Stomach (tissue), 9 donors: Measurements from ENCODE around the gene HTRA2. TPM values are rescaled to one million over a fixed set of nuclear protein-coding genes. Genes with fewer than 3 reads are reported as not detected.

Experiments used
- DNase-seq, 2 donors: peaks; one replicate each; pipeline versions ENCODE4 v3.0.0 to v3.0.0-alpha.2; 2013 to 2019
- H3K27ac ChIP-seq, 5 donors: fragments of 200-600 bp in 4 of 5; sonication (generic) in 4 of 5; one replicate each; pipeline ENCODE4 v1.5.1; 2013 to 2019; ENCODE audit warnings: mild to moderate bottlenecking in 1 of 5, moderate library complexity in 1 of 5
- H3K27me3 ChIP-seq, 3 donors: fragments of 200-600 bp; sonication (generic); one replicate each; pipeline ENCODE4 v1.5.1; 2017 to 2019; ENCODE audit warnings: mixed run types in 1 of 3
- H3K36me3 ChIP-seq, 4 donors: fragments of 200-600 bp; sonication (generic); 1 replicate in 3 of 4; 2 replicates in 1 of 4; pipeline ENCODE4 v1.5.1; 2016 to 2019
- H3K4me1 ChIP-seq, 4 donors: fragments of 200-600 bp; sonication (generic); one replicate each; pipeline ENCODE4 v1.5.1; 2016 to 2019
- H3K4me3 ChIP-seq, 4 donors: fragments of 200-600 bp; sonication (generic) in 3 of 4; one replicate each; pipeline ENCODE4 v1.5.1; 2016 to 2019; ENCODE audit warnings: mild to moderate bottlenecking in 1 of 4
- H3K9me3 ChIP-seq, 4 donors: fragments of 200-600 bp; sonication (generic); one replicate each; pipeline ENCODE4 v1.5.1; 2016 to 2019
- EP300 ChIP-seq: sonication (generic); formaldehyde crosslinking; IDR thresholded peaks from one replicate; pipeline ENCODE4 v1.6.1; 2017; ENCODE audit warnings: antibody characterized with exemption
- POLR2A ChIP-seq, 4 donors: fragments of 450-650 bp; IDR thresholded peaks; one replicate each; pipeline ENCODE4 v1.6.1; 2016; ENCODE audit warnings: antibody characterized with exemption in 4 of 4, control low read depth in 2 of 4, mild to moderate bottlenecking in 1 of 4, moderate library complexity in 1 of 4
- POLR2AphosphoS5 ChIP-seq, 3 donors: sonication (generic); formaldehyde crosslinking; IDR thresholded peaks; one replicate each; pipeline ENCODE4 v1.6.1; 2016; ENCODE audit warnings: antibody characterized with exemption in 3 of 3
- WGBS, 5 donors: extraction: QIAGEN DNeasy Blood & Tissue Kit in 3 of 5; methylation state at CpG; one replicate each; pipeline versions ENCODE4 v1.1.5 to v1.1.7; 2013 to 2018; 5-methylcytosine and 5-hydroxymethylcytosine counted together
- intact Hi-C: fragments of 100-400 bp; cut with DNase I; formaldehyde crosslinking; loops from one replicate; pipeline ENCODE4 v1.15.1; 2023; ENCODE audit warnings: low total_unique reads
- polyA plus RNA-seq, 3 donors: library from polyadenylated mRNA; stranded (reverse); fragments of 200-250 nt; gene quantifications; one replicate each; pipeline ENCODE4 v1.2.3, GENCODE V29; 2013
- total RNA-seq, 5 donors: library from RNA; depleted of rRNA; stranded (reverse); fragments of >200 nt; gene quantifications; one replicate each; pipeline versions ENCODE4 v1.1.0 to v1.2.3, GENCODE V29; 2014 to 2016
- TF ChIP-seq, protein P1 (sequence below), 7 experiments: fragments of 450-650 bp in 4 of 7; fragments of 200-600 bp in 3 of 7; sonication (generic) in 3 of 7; IDR thresholded peaks; one replicate each; pipeline ENCODE4 v1.5.1; 2016 to 2019; ENCODE audit warnings: antibody characterized with exemption in 7 of 7, control low read depth in 2 of 7, mild to moderate bottlenecking in 1 of 7
- donor health status: healthy with polysubstance abuse.
- donor health status: Bipolar disorder and iron deficiency.
- donor health status: healthy.

Gene HTRA2
- total and polyA plus RNA-seq, 8 donors = 7.6 to 60.0 (median 25.0) TPM

- no peaks in the 10 kb centered on the region for H3K9me3 ChIP-seq
- DNase-seq = peak in 1 of 2 donors; percentile 56
- WGBS, 5 donors = 7 to 14% (median 8%) methylated on average over 35 to 65 of the region's 65 CpGs
- H3K4me1 ChIP-seq = peaks cover 48 to 61% (median 58%) of the 10 kb centered on the region in 4 donors
- peaks cover 0 to 77% (median 30%) of the 10 kb centered on the region in 3 donors for H3K27me3 ChIP-seq
- peak within 1 kb of the TSS in 2 of 5 donors; percentile 45 to 51 for H3K27ac ChIP-seq
- H3K4me3 ChIP-seq = peak within 1 kb of the TSS; percentile 26 to 56 (median 41)
- no peak for TF ChIP-seq POLR2A (IDR thresholded peaks at IDR 0.05)
- TF ChIP-seq, protein P1, sequence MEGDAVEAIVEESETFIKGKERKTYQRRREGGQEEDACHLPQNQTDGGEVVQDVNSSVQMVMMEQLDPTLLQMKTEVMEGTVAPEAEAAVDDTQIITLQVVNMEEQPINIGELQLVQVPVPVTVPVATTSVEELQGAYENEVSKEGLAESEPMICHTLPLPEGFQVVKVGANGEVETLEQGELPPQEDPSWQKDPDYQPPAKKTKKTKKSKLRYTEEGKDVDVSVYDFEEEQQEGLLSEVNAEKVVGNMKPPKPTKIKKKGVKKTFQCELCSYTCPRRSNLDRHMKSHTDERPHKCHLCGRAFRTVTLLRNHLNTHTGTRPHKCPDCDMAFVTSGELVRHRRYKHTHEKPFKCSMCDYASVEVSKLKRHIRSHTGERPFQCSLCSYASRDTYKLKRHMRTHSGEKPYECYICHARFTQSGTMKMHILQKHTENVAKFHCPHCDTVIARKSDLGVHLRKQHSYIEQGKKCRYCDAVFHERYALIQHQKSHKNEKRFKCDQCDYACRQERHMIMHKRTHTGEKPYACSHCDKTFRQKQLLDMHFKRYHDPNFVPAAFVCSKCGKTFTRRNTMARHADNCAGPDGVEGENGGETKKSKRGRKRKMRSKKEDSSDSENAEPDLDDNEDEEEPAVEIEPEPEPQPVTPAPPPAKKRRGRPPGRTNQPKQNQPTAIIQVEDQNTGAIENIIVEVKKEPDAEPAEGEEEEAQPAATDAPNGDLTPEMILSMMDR (IDR thresholded peaks at IDR 0.05) = no peak
- TF ChIP-seq EP300 = no peak
- TF ChIP-seq POLR2AphosphoS5 (IDR thresholded peaks at IDR 0.05) = no peak
- intact Hi-C loops = no loop called here
- H3K36me3 ChIP-seq = peaks cover 0 to 4% (median 2%) of the 10 kb centered on the region in 4 donors
These were observed 30.3 kb upstream of the HTRA2 start, which contains the start of gene LBX2 for GRCh38 chr2:74499267-74499939. TSS of gene LBX2 (minus strand) at chr2:74499603. CDS start at chr2:74499537, 66 bp downstream.

DNA sequence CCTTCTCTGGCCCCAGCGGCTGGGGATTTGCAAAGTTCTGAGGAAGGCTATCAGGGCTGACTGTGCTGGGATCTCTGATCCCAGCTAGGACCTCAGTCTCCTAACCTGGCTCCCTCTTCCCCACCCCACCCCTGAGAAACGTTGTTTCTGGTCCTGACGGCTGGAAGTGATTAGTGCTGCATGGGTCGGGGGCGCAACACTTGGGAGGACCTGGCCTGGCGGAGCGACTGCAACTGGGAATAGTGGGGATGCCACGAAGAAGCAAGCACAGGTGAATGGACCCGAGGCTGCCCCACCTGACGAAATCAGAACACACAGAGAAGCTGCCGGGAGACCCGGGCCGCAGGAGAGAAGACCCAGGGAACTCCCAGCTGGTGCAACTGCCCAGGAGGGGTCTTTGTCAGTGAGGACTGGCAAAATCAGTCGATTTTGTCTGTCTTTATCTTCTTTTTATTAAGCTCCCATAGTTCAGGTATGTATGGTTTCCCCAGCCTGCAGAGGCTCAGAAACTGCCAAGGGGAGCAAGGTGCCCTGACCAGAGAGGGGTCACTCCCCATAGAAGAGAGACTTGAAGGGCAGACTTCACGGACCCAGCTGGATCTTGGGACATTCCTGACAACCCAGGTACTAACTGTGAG, 29.7 kb upstream of the HTRA2 start:
- Histone ChIP-seq H3K4me3 (peak overlapping the region in 2 of 4 donors; percentile 40 to 42), H3K36me3 (peaks cover 2 to 8% (median 6%) of the 10 kb centered on the region in 4 donors), H3K27ac (no peak overlapping the region), H3K9me3 (no peaks in the 10 kb centered on the region), H3K27me3 (peaks cover 0 to 77% (median 30%) of the 10 kb centered on the region in 3 donors), H3K4me1 (peaks cover 52 to 68% (median 65%) of the 10 kb centered on the region in 4 donors)
- 58 to 73% (median 69%) methylated on average over 14 to 15 of the region's 15 CpGs for WGBS, 5 donors
- no peak for DNase-seq
- intact Hi-C loops = no loop called here
- TF ChIP-seq, protein P1 (IDR thresholded peaks at IDR 0.05) = no peak
- TF ChIP-seq POLR2A (IDR thresholded peaks at IDR 0.05) (no peak), POLR2AphosphoS5 (IDR thresholded peaks at IDR 0.05) (no peak), EP300 (no peak)

DNA sequence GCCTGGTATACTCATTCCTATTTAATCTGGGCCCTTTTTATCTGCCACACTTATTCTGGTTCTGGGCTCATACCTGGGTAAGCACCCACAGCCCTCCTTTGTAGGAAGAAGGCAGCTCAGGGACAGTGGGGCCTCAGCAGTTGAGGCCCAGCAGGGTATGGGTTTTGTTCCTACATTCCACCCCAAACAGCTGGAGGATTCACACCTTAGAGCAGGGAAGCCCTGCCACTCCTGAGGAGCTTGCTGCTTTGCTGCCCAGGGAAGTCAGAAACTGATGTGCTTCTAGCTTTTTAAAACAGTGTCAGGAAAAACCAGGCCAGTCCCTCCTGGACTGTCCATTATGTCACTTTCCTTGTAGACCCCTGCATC, 29.2 kb upstream of the HTRA2 start:
- peaks cover 0 to 77% (median 30%) of the 10 kb centered on the region in 3 donors for H3K27me3 ChIP-seq
- no peak overlapping the region for H3K4me3 ChIP-seq
- no peaks in the 10 kb centered on the region for H3K9me3 ChIP-seq
- no peak for DNase-seq
- TF ChIP-seq POLR2AphosphoS5 (IDR thresholded peaks at IDR 0.05) (no peak), POLR2A (IDR thresholded peaks at IDR 0.05) (no peak), EP300 (no peak)
- TF ChIP-seq, protein P1 (IDR thresholded peaks at IDR 0.05) = no peak
- H3K27ac ChIP-seq = no peak overlapping the region
- H3K36me3 ChIP-seq = peaks cover 6 to 13% (median 11%) of the 10 kb centered on the region in 4 donors
- peaks cover 57 to 73% (median 70%) of the 10 kb centered on the region in 4 donors for H3K4me1 ChIP-seq
- intact Hi-C loops = no loop called here

DNA sequence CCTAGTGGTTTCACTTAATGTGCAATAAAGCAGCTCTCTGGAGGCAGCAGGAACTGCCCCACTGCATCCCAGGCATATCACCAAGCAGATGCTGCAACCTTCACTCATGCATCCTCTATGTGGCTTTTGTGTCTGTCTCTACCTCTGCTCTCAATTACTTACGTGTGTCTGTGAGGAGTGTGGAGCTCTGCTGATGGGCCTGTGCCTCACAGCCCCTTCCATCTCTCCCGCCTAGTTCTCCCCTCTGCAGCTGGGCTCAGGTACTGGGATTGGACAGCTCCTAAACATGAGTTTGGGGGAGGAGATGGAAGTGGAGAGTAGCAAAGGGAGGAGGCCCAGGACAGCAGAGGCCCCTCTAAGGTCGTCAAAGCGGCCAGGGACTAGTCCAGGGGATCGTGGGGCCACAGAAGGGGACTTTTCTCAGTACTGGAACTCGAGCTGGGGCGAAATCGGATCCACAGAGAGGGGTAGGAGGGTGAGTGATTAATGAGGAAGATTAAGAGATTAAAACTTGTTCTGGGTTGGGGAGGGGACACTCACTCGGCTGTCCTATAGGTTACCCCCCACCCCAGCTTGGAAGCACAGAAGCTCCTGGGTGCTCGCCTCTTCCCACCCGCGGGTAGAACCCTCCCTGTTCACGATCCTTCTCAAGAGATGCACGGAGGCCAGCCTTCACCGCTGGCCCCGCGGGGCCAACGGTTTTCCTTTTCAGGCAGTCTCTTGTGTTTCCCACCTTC, 28.2 kb upstream of the HTRA2 start:
- H3K4me1 ChIP-seq = peaks cover 67 to 82% (median 79%) of the 10 kb centered on the region in 4 donors
- H3K27ac ChIP-seq = peak overlapping the region in 1 of 5 donors; percentile 93
- TF ChIP-seq POLR2A (IDR thresholded peaks at IDR 0.05) = no peak
- TF ChIP-seq POLR2AphosphoS5 (IDR thresholded peaks at IDR 0.05) = no peak
- TF ChIP-seq, protein P1 (IDR thresholded peaks at IDR 0.05) = no peak
- TF ChIP-seq EP300 = no peak
- peaks cover 0 to 77% (median 30%) of the 10 kb centered on the region in 3 donors for H3K27me3 ChIP-seq
- H3K9me3 ChIP-seq = no peaks in the 10 kb centered on the region
- H3K4me3 ChIP-seq = peak overlapping the region in 1 of 4 donors; percentile 67
- intact Hi-C loops = no loop called here
- H3K36me3 ChIP-seq = peaks cover 6 to 22% (median 17%) of the 10 kb centered on the region in 4 donors
- WGBS, 5 donors = 74 to 87% (median 81%) methylated on average over 18 of the region's 18 CpGs
- no peak for DNase-seq
